Mesenchymal stem cell (in vitro differentiated cells and primary cell): Measurements from ENCODE around the gene GNAO1.

Source experiments
- DNase-seq: peaks from one replicate; pipeline ENCODE4 v3.0.0-alpha.2; 2013
- H2AFZ ChIP-seq: one replicate; pipeline ENCODE4 v1.6.1; 2013; ENCODE audit warnings: low read depth, mild to moderate bottlenecking, control low read depth, inconsistent platforms, low read length, moderate library complexity
- H2AK5ac ChIP-seq: 2 replicates; pipeline ENCODE4 v1.6.1; 2013; ENCODE audit warnings: low read length, moderate library complexity, mild to moderate bottlenecking, inconsistent platforms; ENCODE audit not compliant: severe bottlenecking
- H2BK120ac ChIP-seq: one replicate; pipeline ENCODE4 v1.6.1; 2013; ENCODE audit warnings: low read depth, mild to moderate bottlenecking, inconsistent platforms, low read length, moderate library complexity
- H2BK12ac ChIP-seq, 2 experiments: one replicate each; pipeline ENCODE4 v1.6.1; 2013; ENCODE audit warnings: inconsistent platforms in 2 of 2, low read length in 2 of 2, mild to moderate bottlenecking in 2 of 2, moderate library complexity in 2 of 2, control low read depth in 1 of 2
- H2BK15ac ChIP-seq: one replicate; pipeline ENCODE4 v1.6.1; 2013; ENCODE audit warnings: mild to moderate bottlenecking, low read depth, inconsistent platforms; ENCODE audit not compliant: poor library complexity, severe bottlenecking
- H2BK5ac ChIP-seq: 2 replicates; pipeline ENCODE4 v1.6.1; 2013; ENCODE audit warnings: low read depth, mild to moderate bottlenecking, low read length, control low read depth, inconsistent platforms; ENCODE audit not compliant: poor library complexity, severe bottlenecking
- H3K14ac ChIP-seq, 2 experiments: one replicate each; pipeline ENCODE4 v1.6.1; 2013; ENCODE audit warnings: inconsistent platforms in 2 of 2, low read length in 2 of 2, control low read depth in 1 of 2, mild to moderate bottlenecking in 1 of 2, moderate library complexity in 1 of 2
- H3K18ac ChIP-seq, 2 experiments: one replicate each; pipeline ENCODE4 v1.6.1; 2013; ENCODE audit warnings: inconsistent platforms in 2 of 2, low read length in 2 of 2, control low read depth in 1 of 2, low read depth in 1 of 2, mild to moderate bottlenecking in 1 of 2
- H3K23ac ChIP-seq, 2 experiments: one replicate each; pipeline ENCODE4 v1.6.1; 2013; ENCODE audit warnings: inconsistent platforms in 2 of 2, low read length in 2 of 2, mild to moderate bottlenecking in 2 of 2, moderate library complexity in 2 of 2, control low read depth in 1 of 2
- H3K27ac ChIP-seq: 2 replicates; pipeline ENCODE4 v1.5.1; 2013; ENCODE audit warnings: mild to moderate bottlenecking, moderate library complexity, low read length, control low read depth, inconsistent platforms; ENCODE audit not compliant: poor library complexity, severe bottlenecking
- H3K27me3 ChIP-seq, 2 experiments: 2 replicates each; pipeline versions ENCODE4 v1.6.1 to v1.7.0; 2013; ENCODE audit warnings: low read length in 2 of 2, mild to moderate bottlenecking in 2 of 2, moderate library complexity in 2 of 2, control low read depth in 1 of 2, inconsistent platforms in 1 of 2; ENCODE audit not compliant: control insufficient read depth in 1 of 2, insufficient read depth in 1 of 2
- H3K36me3 ChIP-seq, 2 experiments: 2 replicates each; pipeline versions ENCODE4 v1.6.1 to v1.7.0; 2013; ENCODE audit warnings: low read length in 2 of 2, control low read depth in 1 of 2, inconsistent platforms in 1 of 2, low read depth in 1 of 2, mild to moderate bottlenecking in 1 of 2; ENCODE audit not compliant: insufficient read depth in 2 of 2, control insufficient read depth in 1 of 2
- H3K4ac ChIP-seq, 2 experiments: one replicate each; pipeline ENCODE4 v1.6.1; 2013; ENCODE audit warnings: inconsistent platforms in 2 of 2, low read length in 2 of 2, mild to moderate bottlenecking in 2 of 2, moderate library complexity in 2 of 2, control low read depth in 1 of 2, low read depth in 1 of 2
- H3K4me1 ChIP-seq: 2 replicates; pipeline ENCODE4 v1.6.1; 2013; ENCODE audit warnings: low read depth, low read length, control low read depth; ENCODE audit not compliant: control insufficient read depth, insufficient read depth
- H3K4me2 ChIP-seq: 2 replicates; pipeline ENCODE4 v1.6.1; 2013; ENCODE audit warnings: low read length, mild to moderate bottlenecking, inconsistent platforms; ENCODE audit not compliant: poor library complexity, severe bottlenecking
- H3K4me3 ChIP-seq, 2 experiments: 2 replicates each; pipeline versions ENCODE4 v1.5.1 to v1.7.0; 2013; ENCODE audit warnings: low read length in 2 of 2, mild to moderate bottlenecking in 2 of 2, control low read depth in 1 of 2, low read depth in 1 of 2; ENCODE audit not compliant: insufficient read depth in 1 of 2
- H3K79me1 ChIP-seq: replicated peaks from 2 replicates; pipeline ENCODE4 v1.6.1; 2013; ENCODE audit warnings: mild to moderate bottlenecking, control low read depth, low read length, inconsistent platforms; ENCODE audit not compliant: poor library complexity, severe bottlenecking
- H3K9ac ChIP-seq: 2 replicates; pipeline ENCODE4 v1.7.0; 2013; ENCODE audit warnings: mild to moderate bottlenecking, low read length, moderate library complexity
- H3K9me3 ChIP-seq: 2 replicates; pipeline ENCODE4 v1.7.0; 2013; ENCODE audit warnings: mild to moderate bottlenecking, low read length; ENCODE audit not compliant: control insufficient read depth
- H4K8ac ChIP-seq: one replicate; pipeline ENCODE4 v1.6.1; 2013; ENCODE audit warnings: inconsistent platforms, mild to moderate bottlenecking, low read length, moderate library complexity
- H4K91ac ChIP-seq: one replicate; pipeline ENCODE4 v1.6.1; 2013; ENCODE audit warnings: mild to moderate bottlenecking, low read length, inconsistent platforms
- WGBS: methylation state at CpG from one replicate; pipeline ENCODE4 v1.1.7; 2013; ENCODE audit warnings: mixed read lengths; 5-methylcytosine and 5-hydroxymethylcytosine counted together

The GNAO1 gene

DNA sequence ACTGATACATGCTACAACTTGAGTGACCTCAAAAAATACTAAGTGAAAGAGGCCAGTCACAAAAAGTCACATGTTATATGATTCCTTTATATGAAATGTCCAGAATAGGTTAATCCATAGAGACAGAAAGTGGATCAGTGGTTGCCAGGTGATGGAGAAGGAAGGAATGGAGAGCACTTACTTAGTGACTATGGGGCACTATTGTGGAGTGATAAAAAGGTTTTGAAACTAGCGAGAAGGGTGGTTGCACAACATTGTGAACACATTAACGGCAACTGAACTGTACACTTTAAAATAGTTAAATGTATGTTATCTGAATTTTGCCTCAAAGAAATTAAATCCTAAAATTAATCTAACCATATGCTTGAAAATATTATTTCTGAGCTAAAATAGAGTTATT lies 208.2 kb downstream of the GNAO1 start:
- WGBS, result 83% methylated on average over 2 of the region's 2 CpGs
- no peak overlapping the region for H2BK15ac ChIP-seq
- no peak overlapping the region for H3K18ac ChIP-seq
- no peak overlapping the region for H2AFZ ChIP-seq
- H3K9me3 ChIP-seq, result no peaks in the 10 kb centered on the region
- DNase-seq, result no peak
- H4K8ac ChIP-seq, result no peak overlapping the region
- no peak overlapping the region for H2BK120ac ChIP-seq
- H2BK5ac ChIP-seq, result no peak overlapping the region
- H3K27ac ChIP-seq, result no peak overlapping the region
- no peak overlapping the region for H2BK12ac ChIP-seq
- no peaks in the 10 kb centered on the region for H3K27me3 ChIP-seq
- no peak overlapping the region for H4K91ac ChIP-seq
- no peak overlapping the region for H2AK5ac ChIP-seq
- H3K4me1 ChIP-seq, result no peaks in the 10 kb centered on the region
- H3K4me3 ChIP-seq, result no peak overlapping the region
- no peak overlapping the region for H3K4ac ChIP-seq
- no peak overlapping the region for H3K9ac ChIP-seq
- no peak overlapping the region for H3K14ac ChIP-seq
- H3K79me1 ChIP-seq, result peaks cover 10% of the 10 kb centered on the region
- H3K36me3 ChIP-seq, result peaks cover 18 to 63% of the 10 kb centered on the region in 2 experiments
- no peak overlapping the region for H3K4me2 ChIP-seq
- H3K23ac ChIP-seq, result no peak overlapping the region

DNA sequence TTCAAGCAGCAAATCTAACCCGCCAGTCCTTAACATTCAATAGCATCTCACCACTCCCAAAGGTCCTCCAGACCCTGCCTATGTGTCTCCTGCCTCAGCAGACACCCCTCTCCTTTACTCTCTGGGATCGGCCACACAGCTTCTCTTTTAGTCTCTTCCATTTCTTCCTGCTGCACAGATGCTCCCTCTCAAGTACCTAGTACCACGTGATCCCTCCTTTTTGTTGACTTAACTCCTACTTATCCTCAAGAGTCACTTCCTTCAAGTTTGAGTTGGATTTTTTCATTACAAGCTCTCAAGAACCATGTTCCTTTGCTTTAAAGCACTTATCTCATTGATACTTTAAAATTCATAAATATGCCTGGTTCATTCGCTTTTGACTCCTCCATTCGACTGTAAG lies 209.2 kb downstream of the GNAO1 start:
- H3K9ac ChIP-seq, result no peak overlapping the region
- H3K14ac ChIP-seq, result no peak overlapping the region
- H3K27ac ChIP-seq, result no peak overlapping the region
- peaks cover 12% of the 10 kb centered on the region for H3K79me1 ChIP-seq
- no peak overlapping the region for H2BK15ac ChIP-seq
- H3K23ac ChIP-seq, result no peak overlapping the region
- no peak overlapping the region for H3K4me2 ChIP-seq
- H3K4ac ChIP-seq, result no peak overlapping the region
- 72% methylated on average over 5 of the region's 5 CpGs for WGBS
- no peaks in the 10 kb centered on the region for H3K9me3 ChIP-seq
- no peak overlapping the region for H2AK5ac ChIP-seq
- H4K8ac ChIP-seq, result no peak overlapping the region
- DNase-seq, result no peak
- H3K27me3 ChIP-seq, result no peaks in the 10 kb centered on the region
- no peaks in the 10 kb centered on the region for H3K4me1 ChIP-seq
- H3K18ac ChIP-seq, result no peak overlapping the region
- no peak overlapping the region for H3K4me3 ChIP-seq
- no peak overlapping the region for H2BK120ac ChIP-seq
- no peak overlapping the region for H4K91ac ChIP-seq
- no peak overlapping the region for H2BK5ac ChIP-seq
- H2BK12ac ChIP-seq, result no peak overlapping the region
- H3K36me3 ChIP-seq, result peaks cover 21 to 73% of the 10 kb centered on the region in 2 experiments
- no peak overlapping the region for H2AFZ ChIP-seq

DNA sequence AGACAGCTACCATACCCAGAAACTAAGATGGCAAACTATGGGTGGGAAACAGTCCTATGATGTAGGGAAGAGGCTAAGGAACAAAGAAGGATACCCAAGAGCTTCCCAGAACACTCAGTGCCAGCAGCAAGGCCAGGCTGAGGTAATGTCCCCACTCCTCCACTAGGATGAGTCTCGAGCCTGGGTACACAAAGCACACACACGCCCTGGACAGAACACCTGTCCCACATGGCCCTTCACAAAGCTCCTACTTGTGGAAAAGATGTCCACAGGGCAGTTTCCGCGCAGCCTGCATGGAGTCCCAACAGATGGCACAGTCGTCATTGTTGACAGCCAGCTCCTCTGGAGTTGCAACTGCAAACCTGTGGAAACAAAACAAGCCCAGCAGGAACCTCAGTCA lies 210.2 kb downstream of the GNAO1 start:
- no peak overlapping the region for H3K18ac ChIP-seq
- H3K4me1 ChIP-seq, result no peaks in the 10 kb centered on the region
- no peak overlapping the region for H2AFZ ChIP-seq
- H2BK120ac ChIP-seq, result no peak overlapping the region
- peaks cover 25 to 76% of the 10 kb centered on the region in 2 experiments for H3K36me3 ChIP-seq
- no peak overlapping the region for H3K14ac ChIP-seq
- DNase-seq, result no peak
- no peak overlapping the region for H3K9ac ChIP-seq
- 90% methylated on average over 5 of the region's 5 CpGs for WGBS
- no peak overlapping the region for H2BK15ac ChIP-seq
- H4K8ac ChIP-seq, result no peak overlapping the region
- no peak overlapping the region for H3K4me3 ChIP-seq
- H3K27ac ChIP-seq, result no peak overlapping the region
- H3K4ac ChIP-seq, result no peak overlapping the region
- H3K27me3 ChIP-seq, result no peaks in the 10 kb centered on the region
- no peak overlapping the region for H2BK12ac ChIP-seq
- no peak overlapping the region for H2AK5ac ChIP-seq
- no peak overlapping the region for H2BK5ac ChIP-seq
- H3K79me1 ChIP-seq, result peaks cover 15% of the 10 kb centered on the region
- H4K91ac ChIP-seq, result no peak overlapping the region
- H3K23ac ChIP-seq, result no peak overlapping the region
- H3K4me2 ChIP-seq, result no peak overlapping the region
- no peaks in the 10 kb centered on the region for H3K9me3 ChIP-seq

DNA sequence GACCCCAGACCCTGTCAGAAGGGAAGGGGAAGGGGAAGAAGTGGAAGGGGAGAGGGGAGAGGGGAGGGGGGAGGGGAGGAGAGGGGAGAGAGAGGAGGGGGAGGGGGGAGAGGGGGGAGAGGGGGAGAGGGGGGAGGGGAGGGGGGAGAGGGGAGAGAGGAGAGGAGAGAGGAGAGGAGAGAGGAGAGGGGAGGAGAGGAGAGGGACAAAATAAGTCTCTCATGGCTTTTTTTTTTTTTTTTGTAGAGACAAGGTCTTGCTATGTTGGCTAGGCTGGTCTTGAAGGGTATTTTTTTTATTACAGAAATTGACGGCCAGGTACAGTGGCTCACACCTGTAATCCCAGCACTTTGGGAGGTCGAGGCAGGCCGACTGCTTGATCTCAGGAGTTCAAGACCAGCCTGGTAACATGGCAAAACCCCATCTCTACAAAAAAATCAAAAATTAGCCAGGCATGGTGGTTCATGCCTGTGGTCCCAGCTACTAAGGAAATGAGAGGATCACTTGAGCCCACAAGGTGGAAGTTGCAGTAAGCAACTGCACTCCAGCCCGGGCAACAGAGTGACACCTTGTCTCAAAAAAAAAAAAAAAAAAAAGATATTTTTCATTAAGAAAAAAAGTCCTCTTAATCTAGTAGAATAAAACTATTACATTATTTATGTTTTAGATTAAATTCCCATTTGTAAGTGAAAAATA lies 214.8 kb downstream of the GNAO1 start:
- Histone ChIP-seq H4K91ac (no peak overlapping the region), H3K4me2 (no peak overlapping the region), H3K27me3 (no peaks in the 10 kb centered on the region), H3K27ac (no peak overlapping the region), H3K14ac (no peak overlapping the region), H3K4ac (no peak overlapping the region), H3K4me3 (no peak overlapping the region), H4K8ac (no peak overlapping the region), H3K36me3 (peaks cover 31 to 87% of the 10 kb centered on the region in 2 experiments), H3K9ac (no peak overlapping the region), H2BK120ac (no peak overlapping the region), H2BK12ac (no peak overlapping the region), H2BK5ac (no peak overlapping the region), H2AFZ (no peak overlapping the region), H2BK15ac (no peak overlapping the region), H3K9me3 (no peaks in the 10 kb centered on the region), H3K79me1 (peaks cover 13% of the 10 kb centered on the region), H3K4me1 (no peaks in the 10 kb centered on the region), H3K23ac (no peak overlapping the region), H2AK5ac (no peak overlapping the region), H3K18ac (no peak overlapping the region)
- WGBS, result 64% methylated on average over 3 of the region's 4 CpGs
- no peak for DNase-seq
